HG03095 (cell line): ENCODE data around the gene IGSF23.
"Not testable (repeated sequence)": the region's sequence is repeated elsewhere in the genome, so short reads cannot be mapped to it uniquely, and the experiment has no call there.

Source experiments
- ATAC-seq: cut with Tn5 transposase; IDR thresholded peaks from one replicate; pipeline ENCODE4 v1.9.1; 2021; ENCODE audit warnings: moderate library complexity; ENCODE audit not compliant: unreplicated experiment

Gene IGSF23

DNA sequence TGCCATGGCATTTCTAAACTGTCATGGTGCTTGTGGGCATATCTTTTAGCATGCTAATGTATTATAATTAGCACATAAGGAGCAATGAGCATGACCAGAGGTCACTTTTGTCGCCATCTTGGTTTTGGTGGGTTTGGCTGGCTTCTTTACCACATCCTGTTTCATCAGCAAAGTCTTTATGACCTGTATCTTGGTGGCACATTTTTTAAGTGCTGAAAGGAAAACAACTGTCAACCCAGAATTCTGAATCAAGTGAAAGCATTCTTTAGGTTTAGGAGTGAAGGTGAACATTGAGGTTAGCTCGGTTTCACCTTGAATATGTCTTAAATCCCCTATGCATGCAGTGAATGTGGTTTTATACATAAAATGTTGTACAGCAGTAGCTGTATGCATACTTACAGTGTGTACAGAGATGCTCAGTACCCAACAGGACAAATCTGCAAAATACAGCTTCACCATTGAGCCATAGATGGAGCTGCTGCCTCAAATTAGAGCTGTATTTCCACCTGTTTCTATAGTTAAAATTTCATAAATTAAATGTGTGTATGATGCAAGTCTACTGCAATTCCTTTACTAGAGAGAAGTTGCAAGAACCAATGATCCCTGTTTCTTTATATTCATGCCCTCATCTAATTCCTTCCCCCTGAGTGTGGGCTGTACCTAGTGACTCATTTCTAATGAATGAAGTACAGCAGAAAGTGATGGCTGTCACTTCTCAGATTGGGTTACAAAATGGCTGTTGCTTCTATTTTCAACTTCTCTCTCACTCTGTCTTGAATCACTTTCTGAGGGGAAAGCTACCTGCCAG, 25.2 kb upstream of the IGSF23 start:
- ATAC-seq, result no peak

DNA sequence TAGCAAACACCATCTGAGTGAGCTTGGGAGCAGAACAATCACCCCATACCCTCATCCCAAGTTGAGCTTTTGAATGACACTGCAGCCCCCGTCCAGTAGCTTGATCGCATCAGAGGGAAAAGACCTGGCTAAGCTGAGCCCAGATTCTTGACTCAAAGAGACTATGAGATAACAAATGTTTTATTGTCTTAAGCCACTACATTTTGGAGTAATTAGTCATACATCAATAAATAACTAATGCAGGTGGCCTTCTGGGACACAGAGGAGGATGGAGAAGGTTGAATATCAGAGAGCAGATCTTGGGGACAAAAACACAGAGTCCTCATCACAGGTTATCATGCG, 24.6 kb upstream of the IGSF23 start:
- ATAC-seq, result no peak

DNA sequence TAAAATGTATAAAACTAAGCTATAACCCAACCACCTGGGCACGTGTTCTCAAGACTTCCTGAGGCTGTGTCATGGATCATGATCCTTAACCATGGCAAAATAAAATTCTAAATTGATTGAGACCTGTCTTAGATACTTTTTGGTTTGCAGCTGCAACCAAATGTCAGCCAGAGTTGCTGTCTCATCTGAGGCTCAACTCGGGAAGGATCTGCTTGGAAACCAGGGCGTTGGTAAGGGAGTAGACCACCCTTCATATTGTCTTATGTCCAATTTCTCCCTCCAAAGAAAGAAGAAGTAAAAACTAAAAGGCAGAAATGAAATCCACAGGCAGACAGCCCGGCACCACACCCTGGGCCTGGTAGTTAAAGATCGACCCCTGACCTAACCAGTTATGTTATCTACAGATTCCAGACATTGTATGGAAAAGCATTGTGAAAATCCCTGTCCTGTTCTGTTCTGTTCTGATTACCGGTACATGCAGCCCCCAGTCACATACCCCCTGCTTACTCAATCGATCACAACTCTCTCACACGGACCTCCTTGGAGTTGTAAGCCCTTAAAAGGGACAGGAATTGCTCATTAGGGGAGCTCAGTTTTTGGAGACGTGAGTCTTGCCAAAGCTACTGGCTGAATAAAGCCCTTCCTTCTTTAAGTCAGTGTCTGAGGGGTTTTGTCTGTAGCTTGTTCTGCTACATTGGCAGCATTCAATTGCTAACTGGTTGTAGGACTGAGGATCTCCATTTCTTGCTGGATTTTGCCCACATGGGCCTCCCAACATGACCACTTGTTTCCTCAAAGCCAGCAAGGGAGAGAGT, 22.9 kb upstream of the IGSF23 start:
- no peak for ATAC-seq

GRCh38 chr19:44591340-44591993, 21.9 kb upstream of the IGSF23 start:
- not testable (repeated sequence) for ATAC-seq

DNA sequence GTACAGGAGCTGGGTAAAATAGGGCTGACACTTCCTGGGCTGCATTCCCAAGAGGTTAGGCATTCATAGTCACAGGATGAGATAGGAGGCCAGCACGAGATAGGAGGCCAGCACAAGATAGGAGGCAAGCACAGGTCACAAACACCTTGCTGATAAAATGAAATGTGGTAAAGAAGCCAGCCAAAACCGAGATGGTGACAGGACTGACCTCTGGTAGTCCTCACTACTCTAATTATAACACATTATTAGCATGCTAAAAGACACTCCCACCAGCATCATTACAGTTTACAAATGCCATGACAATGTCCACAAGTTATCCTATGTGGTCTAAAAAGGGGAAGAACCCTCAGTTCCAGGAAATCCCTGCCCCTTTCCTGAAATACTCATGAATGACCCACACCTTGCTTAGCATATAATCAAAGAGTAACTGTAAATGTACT, 20.9 kb upstream of the IGSF23 start:
- no peak for ATAC-seq

DNA sequence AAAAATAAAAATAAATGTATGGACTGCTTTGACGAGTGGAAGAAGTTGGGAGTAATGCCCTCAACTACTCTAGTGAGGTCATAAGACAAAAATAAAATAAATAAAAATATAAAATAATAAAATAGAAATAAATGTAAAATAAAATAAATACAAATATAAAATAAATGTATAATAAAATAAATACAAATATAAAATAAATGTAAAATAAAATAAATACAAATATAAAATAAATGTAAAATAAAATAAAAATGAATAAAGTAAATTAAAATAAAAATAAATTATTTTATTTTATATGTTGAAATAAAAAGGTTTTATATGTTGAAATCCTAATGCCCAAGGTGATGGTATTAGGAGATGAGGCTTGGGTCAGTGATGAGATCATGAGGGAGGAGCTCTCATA, 20.1 kb upstream of the IGSF23 start:
- no peak for ATAC-seq

- ATAC-seq, result not testable (repeated sequence)
Observed at GRCh38 chr19:44593866-44594266, 19.5 kb upstream of the IGSF23 start.

GRCh38 chr19:44596428-44597130, 16.8 kb upstream of the IGSF23 start:
- ATAC-seq, result no peak

DNA sequence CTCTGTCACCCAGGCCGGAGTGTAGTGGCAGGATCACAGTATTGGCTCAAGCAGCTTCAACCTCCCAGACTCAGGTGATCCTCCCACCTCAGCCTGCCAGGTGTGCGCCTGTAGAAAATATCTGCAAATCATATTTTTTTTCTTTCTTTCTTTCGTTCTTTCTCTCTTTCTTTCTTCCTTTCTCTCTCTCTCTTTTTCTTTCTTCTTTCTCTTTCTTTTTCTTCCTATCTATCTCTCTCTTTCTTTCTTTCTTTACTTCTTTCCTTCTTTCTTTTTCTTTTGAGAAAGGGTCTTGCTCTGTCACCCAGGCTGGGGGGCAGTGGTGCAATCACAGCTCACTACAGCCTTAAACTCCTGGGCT, 16.3 kb upstream of the IGSF23 start:
- no peak for ATAC-seq

DNA sequence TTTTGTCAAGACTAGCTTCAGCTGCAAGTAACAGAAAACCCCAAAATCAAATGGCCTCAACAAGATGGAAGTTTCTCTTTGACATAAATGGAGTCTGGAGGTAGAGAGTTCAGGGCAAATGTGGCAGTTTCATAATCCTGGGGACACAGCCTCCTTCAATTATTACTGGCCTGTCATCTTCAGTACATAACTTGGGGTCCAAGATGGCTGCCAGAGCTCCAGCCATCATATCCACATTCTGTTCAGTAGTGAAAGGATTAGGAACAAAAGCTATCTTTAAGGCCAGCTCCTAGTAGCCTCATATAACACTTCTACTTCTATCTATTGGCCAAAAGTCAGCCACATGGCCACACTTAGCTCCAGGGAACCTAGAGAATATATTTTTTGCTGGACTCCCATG, 15.0 kb upstream of the IGSF23 start:
- no peak for ATAC-seq

GRCh38 chr19:44598880-44599279, 14.5 kb upstream of the IGSF23 start:
- no peak for ATAC-seq

- no peak for ATAC-seq
Observed at GRCh38 chr19:44600466-44600865, 12.9 kb upstream of the IGSF23 start.

- ATAC-seq, result no peak
Observed at GRCh38 chr19:44602081-44602480, 11.3 kb upstream of the IGSF23 start.

- no peak for ATAC-seq
Observed at GRCh38 chr19:44603201-44603945, 10.0 kb upstream of the IGSF23 start.

GRCh38 chr19:44604241-44604640, 9.1 kb upstream of the IGSF23 start:
- no peak for ATAC-seq

DNA sequence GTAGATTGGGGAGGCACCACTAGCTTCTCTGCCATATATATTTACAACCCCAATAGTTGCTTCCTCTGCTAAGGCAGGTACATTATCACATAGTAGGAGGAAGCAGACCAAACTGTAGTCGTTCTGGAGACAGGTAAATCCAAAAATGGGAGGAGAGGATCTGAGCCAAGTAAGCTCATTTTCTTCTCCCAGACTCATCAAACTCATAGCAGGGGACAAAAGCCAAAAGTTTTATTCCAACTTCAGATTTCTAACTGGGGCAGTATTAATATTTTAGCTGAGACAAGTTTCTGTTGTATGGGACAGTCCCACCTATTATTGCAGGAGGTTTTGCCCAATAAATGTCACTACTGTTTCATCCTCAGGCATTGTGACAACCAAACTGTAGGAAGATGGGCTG, 7.8 kb upstream of the IGSF23 start:
- ATAC-seq, result no peak

GRCh38 chr19:44607049-44607448, 6.3 kb upstream of the IGSF23 start:
- no peak for ATAC-seq

GRCh38 chr19:44607917-44608316, 5.4 kb upstream of the IGSF23 start:
- no peak for ATAC-seq

GRCh38 chr19:44608391-44608821, 5.0 kb upstream of the IGSF23 start:
- ATAC-seq, result no peak

- ATAC-seq, result no peak
Observed at GRCh38 chr19:44609219-44609618, 4.1 kb upstream of the IGSF23 start.
